Endothelial cell (in vitro differentiated cells): Measurements from ENCODE around the gene LARGE1. TPM values are rescaled to one million over a fixed set of nuclear protein-coding genes. Genes with fewer than 3 reads are reported as not detected.

Experiments
- DNase-seq: peaks from one replicate; pipeline ENCODE4 v3.0.0; 2021; ENCODE audit warnings: low spot score
- H3K27ac Mint-ChIP-seq: one replicate; pipeline ENCODE4 v1.8.0; 2021; ENCODE audit warnings: mixed read lengths, inconsistent platforms; ENCODE audit not compliant: unreplicated experiment
- H3K27me3 Mint-ChIP-seq: one replicate; pipeline ENCODE4 v1.8.0; 2021; ENCODE audit warnings: mild to moderate bottlenecking, moderate library complexity, mixed read lengths, inconsistent platforms; ENCODE audit not compliant: unreplicated experiment
- H3K36me3 Mint-ChIP-seq: one replicate; pipeline ENCODE4 v1.8.0; 2021; ENCODE audit warnings: mild to moderate bottlenecking, low read depth, mixed read lengths, inconsistent platforms; ENCODE audit not compliant: unreplicated experiment
- H3K4me1 Mint-ChIP-seq: one replicate; pipeline ENCODE4 v1.8.0; 2021; ENCODE audit warnings: mild to moderate bottlenecking, mixed read lengths, inconsistent platforms; ENCODE audit not compliant: unreplicated experiment
- H3K4me3 Mint-ChIP-seq: one replicate; pipeline ENCODE4 v1.8.0; 2021; ENCODE audit warnings: mild to moderate bottlenecking, mixed read lengths, inconsistent platforms; ENCODE audit not compliant: unreplicated experiment
- H3K9me3 Mint-ChIP-seq: one replicate; pipeline ENCODE4 v1.8.0; 2021; ENCODE audit warnings: mixed read lengths, inconsistent platforms; ENCODE audit not compliant: unreplicated experiment
- CTCF ChIP-seq: fragments of 200-600 bp; sonication (generic); IDR thresholded peaks from one replicate; pipeline ENCODE4 v1.5.0; 2021; ENCODE audit warnings: antibody characterized with exemption; ENCODE audit not compliant: unreplicated experiment
- total RNA-seq: library from RNA; stranded (reverse); fragmentation: NEBNext Ultra II Directional; extraction: Animal tissue kit (Norgen Biotek cat#: 25700); gene quantifications from one replicate; pipeline ENCODE4 v1.2.1, GENCODE V29; 2021; ENCODE audit not compliant: unreplicated experiment

The LARGE1 gene
- total RNA-seq, 1 donor from 2014 or later: 25.4 TPM

- Mint-ChIP-seq H3K27ac (no peak overlapping the region), H3K9me3 (no peaks in the 10 kb centered on the region), H3K27me3 (peaks cover 3% of the 10 kb centered on the region), H3K36me3 (no peaks in the 10 kb centered on the region), H3K4me3 (no peak overlapping the region), H3K4me1 (peaks cover 5% of the 10 kb centered on the region)
- TF ChIP-seq CTCF: no peak
- no peak for DNase-seq
These were observed 447.6 kb downstream of the LARGE1 start for GRCh38 chr22:33472462-33473344.

DNA sequence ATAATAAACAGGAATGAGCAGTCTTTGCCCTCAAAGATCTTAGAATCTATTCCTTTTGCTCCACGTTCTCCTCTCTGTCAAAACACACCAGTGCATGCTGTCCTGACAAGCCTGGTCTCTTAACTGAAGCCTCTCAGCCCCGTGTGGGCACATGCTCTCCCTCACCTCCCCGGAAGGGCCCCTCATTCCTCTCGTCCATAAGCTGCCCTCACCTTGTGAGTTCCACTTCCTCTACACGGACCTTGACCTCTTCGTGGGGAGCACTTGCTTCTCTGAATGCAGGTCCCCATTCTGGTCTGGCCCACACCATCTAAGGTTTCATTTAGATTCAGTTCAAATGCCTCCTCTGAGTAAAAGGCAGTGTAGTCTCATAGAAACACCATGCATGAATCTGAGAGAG is 449.8 kb downstream of the LARGE1 start:
- H3K36me3 Mint-ChIP-seq: no peaks in the 10 kb centered on the region

DNA sequence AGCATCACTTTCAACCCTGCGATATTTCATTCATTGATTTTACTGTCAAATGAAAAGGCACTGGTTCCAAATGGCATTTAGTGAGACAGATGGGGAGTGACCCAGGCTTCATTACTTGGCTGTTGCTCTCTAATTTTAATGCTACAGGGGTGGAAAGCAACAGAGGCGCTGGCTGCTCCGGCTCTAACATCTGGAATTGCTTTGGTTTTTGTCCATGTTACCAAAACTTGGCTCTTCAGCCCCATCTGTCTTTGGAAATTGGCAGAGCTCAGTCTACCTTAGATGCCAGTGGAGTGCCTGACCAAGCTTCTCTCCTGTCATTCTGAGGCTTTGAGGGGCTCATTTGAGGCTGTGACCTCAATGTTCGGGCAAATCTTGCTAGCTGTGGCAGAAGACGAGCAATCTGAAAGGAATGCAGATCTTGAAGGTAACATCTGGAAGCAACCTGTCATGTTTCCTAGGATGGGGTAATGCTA is 452.6 kb downstream of the LARGE1 start:
- no peak for TF ChIP-seq CTCF
- no peaks in the 10 kb centered on the region for H3K9me3 Mint-ChIP-seq
- H3K36me3 Mint-ChIP-seq: no peaks in the 10 kb centered on the region
- no peak overlapping the region for H3K4me3 Mint-ChIP-seq
- peaks cover 32% of the 10 kb centered on the region for H3K4me1 Mint-ChIP-seq
- DNase-seq: no peak
- H3K27ac Mint-ChIP-seq: no peak overlapping the region
- H3K27me3 Mint-ChIP-seq: peaks cover 4% of the 10 kb centered on the region

More for the DNA sequence above, 449.8 kb downstream of the LARGE1 start:
- Mint-ChIP-seq H3K27me3 (peaks cover 4% of the 10 kb centered on the region), H3K4me1 (peaks cover 24% of the 10 kb centered on the region), H3K9me3 (no peaks in the 10 kb centered on the region), H3K27ac (no peak overlapping the region), H3K4me3 (no peak overlapping the region)
- DNase-seq: no peak
- no peak for TF ChIP-seq CTCF

DNA sequence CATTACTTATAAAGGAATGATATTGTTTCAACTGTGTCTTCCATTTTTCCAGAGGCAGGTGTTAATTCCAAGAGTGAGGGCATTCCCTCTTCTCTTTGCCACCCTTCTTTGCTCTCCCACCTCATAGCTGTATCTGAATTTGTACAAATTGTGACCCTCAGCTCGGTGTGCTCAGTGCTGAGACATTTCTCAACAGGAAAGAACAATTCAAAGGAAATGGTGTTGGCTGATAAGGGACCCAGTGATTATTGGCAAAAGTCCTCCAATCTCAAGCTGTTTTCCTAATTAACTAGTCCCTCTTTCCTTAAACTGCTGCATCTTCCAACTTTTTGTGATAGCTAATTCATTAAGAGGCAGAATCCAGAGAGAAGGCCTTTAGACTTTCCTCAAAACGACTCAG is 453.2 kb downstream of the LARGE1 start:
- peaks cover 4% of the 10 kb centered on the region for H3K27me3 Mint-ChIP-seq
- H3K4me1 Mint-ChIP-seq: peaks cover 32% of the 10 kb centered on the region
- no peak overlapping the region for H3K4me3 Mint-ChIP-seq
- DNase-seq: no peak
- no peaks in the 10 kb centered on the region for H3K36me3 Mint-ChIP-seq
- H3K9me3 Mint-ChIP-seq: no peaks in the 10 kb centered on the region
- H3K27ac Mint-ChIP-seq: no peak overlapping the region
- no peak for TF ChIP-seq CTCF

DNA sequence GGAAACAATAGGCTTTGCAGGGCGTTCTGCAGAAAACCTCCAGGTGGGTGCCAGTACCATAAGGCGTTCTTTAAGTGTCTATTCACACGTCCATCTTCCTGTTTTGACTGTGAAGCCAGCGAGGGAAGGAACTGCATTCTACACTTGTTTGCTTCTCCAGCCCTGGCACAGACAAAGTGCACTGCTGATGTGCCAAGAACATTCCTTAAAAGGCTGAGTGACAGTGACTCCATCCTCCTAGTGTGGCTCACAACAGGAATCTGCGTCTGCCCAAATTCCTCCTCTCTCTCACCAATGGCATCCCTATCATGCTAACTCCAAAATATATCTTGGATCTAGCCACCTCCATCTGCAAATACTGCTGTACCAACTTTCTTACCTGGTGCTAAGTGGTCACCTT is 454.7 kb downstream of the LARGE1 start:
- Mint-ChIP-seq H3K27me3 (peaks cover 4% of the 10 kb centered on the region), H3K4me1 (peaks cover 32% of the 10 kb centered on the region), H3K36me3 (no peaks in the 10 kb centered on the region), H3K27ac (no peak overlapping the region), H3K4me3 (no peak overlapping the region), H3K9me3 (no peaks in the 10 kb centered on the region)
- DNase-seq: no peak
- TF ChIP-seq CTCF: no peak
